ENCODE measurements around the gene PLEKHB1. TPM values are rescaled to one million over a fixed set of nuclear protein-coding genes. Genes with fewer than 3 reads are reported as not detected.

Gene PLEKHB1
- total and polyA plus RNA-seq, 10 of the 15 experiments (the other 5 are each of a cell fraction or from before 2014, with no cell fraction given): 0.58 to 2.6 (median 1.5) TPM; not detected in 1

DNA sequence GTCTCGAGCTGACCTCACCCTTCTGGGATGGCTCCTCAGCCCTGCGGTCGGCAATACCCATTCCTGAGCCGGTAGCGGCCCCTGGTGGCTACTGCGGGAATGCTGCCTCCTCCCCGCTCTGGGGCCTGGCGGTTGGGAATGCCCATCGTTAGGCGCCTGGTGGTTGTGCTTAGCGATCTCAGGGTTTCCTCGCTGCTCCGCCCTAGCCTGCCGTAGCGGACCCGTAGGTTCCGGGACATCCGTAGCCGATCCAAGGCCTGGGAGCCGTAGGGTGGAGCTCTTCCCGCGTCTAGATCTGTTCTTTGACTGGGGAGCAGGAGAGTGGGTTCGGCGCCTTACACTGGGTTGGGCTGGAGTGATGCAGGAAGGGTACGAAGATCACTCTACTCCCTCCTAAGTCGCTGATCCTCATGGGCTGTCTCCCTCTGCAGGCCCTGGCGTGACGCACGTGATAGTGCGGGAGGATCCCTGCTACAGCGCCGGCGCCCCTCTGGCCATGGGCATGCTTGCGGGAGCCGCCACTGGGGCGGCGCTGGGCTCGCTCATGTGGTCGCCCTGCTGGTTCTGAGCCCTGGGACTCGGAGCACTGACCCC, 14.8 kb downstream of the PLEKHB1 start (continued):
- TF ChIP-seq ZNF274 (IDR thresholded peaks at IDR 0.05; ENCODE audit: insufficient read depth, insufficient read length) (no peak), TARDBP (IDR thresholded peaks at IDR 0.05; ENCODE audit: borderline replicate concordance) (0 out of 2 replicates have a peak, but pooled peaks have one; percentile 32), WRNIP1 (IDR thresholded peaks at IDR 0.05; ENCODE audit: borderline replicate concordance, low read depth, low read length) (no peak), SMARCA5 (IDR thresholded peaks at IDR 0.05) (peak; percentile 89), PAX8 (IDR thresholded peaks at IDR 0.05) (no peak), SMC3 (IDR thresholded peaks at IDR 0.05; ENCODE audit: borderline replicate concordance, low read length) (peak; percentile 92), IRF4 (IDR thresholded peaks at IDR 0.05; ENCODE audit: low read depth, low read length) (0 out of 2 replicates have a peak, but pooled peaks have one; percentile 45), CEBPB (IDR thresholded peaks at IDR 0.05; ENCODE audit: borderline replicate concordance in 1 of 2, low read depth in 2 of 2, low read length in 2 of 2) (no peak), BHLHE40 (IDR thresholded peaks at IDR 0.05; ENCODE audit: borderline replicate concordance in 1 of 2, low read depth in 2 of 2, low read length in 1 of 2) (peak; percentile 4 to 60; a peak in 2 of 4 replicates), ZNF622 (IDR thresholded peaks at IDR 0.05) (no peak), RB1 (IDR thresholded peaks at IDR 0.05; ENCODE audit: borderline replicate concordance) (peak; percentile 77; the same call in 1 of the 2 replicates), RAD21 (IDR thresholded peaks at IDR 0.05; ENCODE audit: insufficient read depth, low read depth, low read length) (peak; percentile 98), MTA3 (IDR thresholded peaks at IDR 0.05; ENCODE audit: borderline replicate concordance, low read length) (no peak), YY1 (IDR thresholded peaks at IDR 0.05; ENCODE audit: low read depth, low read length) (peak; percentile 77; the same call in 1 of the 2 replicates), ZNF207 (IDR thresholded peaks at IDR 0.05; ENCODE audit: borderline replicate concordance) (peak; percentile 66; the same call in 1 of the 2 replicates), IKZF2 (IDR thresholded peaks at IDR 0.05) (peak in 1 of 2 experiments; percentile 43; a peak in 2 of 4 replicates), DPF2 (IDR thresholded peaks at IDR 0.05) (0 out of 2 replicates have a peak, but pooled peaks have one; percentile 50), POU2F2 (IDR thresholded peaks at IDR 0.05; ENCODE audit: borderline replicate concordance, low read depth, low read length) (peak; percentile 62; the same call in 1 of the 3 replicates), SMAD5 (IDR thresholded peaks at IDR 0.05; ENCODE audit: low read depth) (no peak), POLR2AphosphoS2 (IDR thresholded peaks at IDR 0.05; ENCODE audit: low read depth, low read length) (no peak), IKZF1 (conservative IDR thresholded peaks at IDR 0.05) (peak; percentile 70), CBFB (IDR thresholded peaks at IDR 0.05; ENCODE audit: low read depth) (peak; percentile 96), YBX1 (IDR thresholded peaks at IDR 0.05) (no peak), TAF1 (IDR thresholded peaks at IDR 0.05; ENCODE audit: borderline replicate concordance, low read depth, low read length) (no peak)
- TF ChIP-seq, protein P1, sequence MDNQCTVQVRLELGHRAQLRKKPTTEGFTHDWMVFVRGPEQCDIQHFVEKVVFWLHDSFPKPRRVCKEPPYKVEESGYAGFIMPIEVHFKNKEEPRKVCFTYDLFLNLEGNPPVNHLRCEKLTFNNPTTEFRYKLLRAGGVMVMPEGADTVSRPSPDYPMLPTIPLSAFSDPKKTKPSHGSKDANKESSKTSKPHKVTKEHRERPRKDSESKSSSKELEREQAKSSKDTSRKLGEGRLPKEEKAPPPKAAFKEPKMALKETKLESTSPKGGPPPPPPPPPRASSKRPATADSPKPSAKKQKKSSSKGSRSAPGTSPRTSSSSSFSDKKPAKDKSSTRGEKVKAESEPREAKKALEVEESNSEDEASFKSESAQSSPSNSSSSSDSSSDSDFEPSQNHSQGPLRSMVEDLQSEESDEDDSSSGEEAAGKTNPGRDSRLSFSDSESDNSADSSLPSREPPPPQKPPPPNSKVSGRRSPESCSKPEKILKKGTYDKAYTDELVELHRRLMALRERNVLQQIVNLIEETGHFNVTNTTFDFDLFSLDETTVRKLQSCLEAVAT (IDR thresholded peaks at IDR 0.05): peak; percentile 77
